ENCODE data around the gene CD3G.

- TF ChIP-seq CTCF (IDR thresholded peaks at IDR 0.05) (no peak), POLR2A (IDR thresholded peaks at IDR 0.05) (peak; percentile 39 to 66)
These were observed 15.3 kb downstream of the CD3G start, which contains the start of gene UBE4A for GRCh38 chr11:118359295-118359958.

Measured in adrenal gland (tissue), 5 donors.